Stimulated activated CD4-positive, alpha-beta T cell treated with anti-CD3 and anti-CD28 coated beads, Interleukin-15, amount 100 ng/mL, for 24 hours (primary cell): ENCODE results near the gene NFATC1.
"Not testable (repeated sequence)": the region's sequence is repeated elsewhere in the genome, so short reads cannot be mapped to it uniquely, and the experiment has no call there.

Experiments
- DNase-seq: peaks from one replicate; pipeline ENCODE4 v3.0.0-alpha.2; 2020

NFATC1 gene

DNA sequence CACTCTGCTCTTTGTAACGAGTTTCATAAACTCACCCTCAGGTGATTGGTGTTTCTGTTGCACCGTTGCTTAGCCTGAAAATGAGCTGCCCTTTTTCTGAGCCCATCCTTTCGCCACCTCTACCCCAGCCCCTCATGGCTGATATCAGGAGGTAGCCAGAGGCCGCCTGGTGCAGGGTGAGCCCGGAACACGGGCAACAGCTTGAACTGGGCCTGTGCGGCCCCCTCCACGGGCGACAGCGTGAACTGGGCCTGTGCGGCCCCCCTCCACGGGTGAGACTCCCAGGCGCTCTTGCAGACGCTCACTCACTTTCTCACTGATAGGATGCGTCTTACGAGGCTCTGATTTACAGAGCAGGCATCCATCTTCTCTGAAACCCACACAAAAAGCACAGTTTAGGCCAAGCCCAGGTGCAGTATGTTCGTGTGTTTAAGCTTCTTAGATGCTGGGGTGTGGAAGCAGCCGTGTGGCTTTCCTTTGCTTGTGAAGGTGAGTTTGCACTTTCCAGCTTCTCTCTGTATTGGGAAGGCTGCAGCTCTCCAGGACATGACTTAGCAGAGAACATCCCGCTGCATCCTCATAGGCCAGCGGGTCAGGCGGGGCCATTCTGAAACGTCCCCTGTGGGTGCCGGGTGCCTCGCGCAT is 83.5 kb downstream of the NFATC1 start:
- no peak for DNase-seq

DNA sequence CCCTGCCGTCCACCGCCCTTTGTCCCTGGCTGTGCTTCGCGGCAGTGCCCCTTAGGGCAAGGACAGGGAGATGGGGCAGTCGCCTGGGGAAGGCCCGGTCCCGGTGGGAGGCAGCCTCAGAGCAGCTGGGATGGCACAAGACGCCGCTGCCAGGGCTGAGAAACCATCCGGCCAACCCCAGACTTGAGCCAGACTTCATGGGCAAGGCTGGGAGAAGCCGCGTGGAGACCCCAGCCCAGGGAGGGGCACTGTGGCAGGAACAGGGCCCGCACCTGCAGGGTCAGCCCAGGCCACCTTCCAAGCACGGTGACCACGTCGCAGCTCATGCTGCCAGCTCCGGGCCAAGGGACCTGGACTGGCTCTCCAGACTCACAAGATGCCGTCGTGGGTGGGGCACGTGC is 84.0 kb downstream of the NFATC1 start:
- DNase-seq = no peak

DNA sequence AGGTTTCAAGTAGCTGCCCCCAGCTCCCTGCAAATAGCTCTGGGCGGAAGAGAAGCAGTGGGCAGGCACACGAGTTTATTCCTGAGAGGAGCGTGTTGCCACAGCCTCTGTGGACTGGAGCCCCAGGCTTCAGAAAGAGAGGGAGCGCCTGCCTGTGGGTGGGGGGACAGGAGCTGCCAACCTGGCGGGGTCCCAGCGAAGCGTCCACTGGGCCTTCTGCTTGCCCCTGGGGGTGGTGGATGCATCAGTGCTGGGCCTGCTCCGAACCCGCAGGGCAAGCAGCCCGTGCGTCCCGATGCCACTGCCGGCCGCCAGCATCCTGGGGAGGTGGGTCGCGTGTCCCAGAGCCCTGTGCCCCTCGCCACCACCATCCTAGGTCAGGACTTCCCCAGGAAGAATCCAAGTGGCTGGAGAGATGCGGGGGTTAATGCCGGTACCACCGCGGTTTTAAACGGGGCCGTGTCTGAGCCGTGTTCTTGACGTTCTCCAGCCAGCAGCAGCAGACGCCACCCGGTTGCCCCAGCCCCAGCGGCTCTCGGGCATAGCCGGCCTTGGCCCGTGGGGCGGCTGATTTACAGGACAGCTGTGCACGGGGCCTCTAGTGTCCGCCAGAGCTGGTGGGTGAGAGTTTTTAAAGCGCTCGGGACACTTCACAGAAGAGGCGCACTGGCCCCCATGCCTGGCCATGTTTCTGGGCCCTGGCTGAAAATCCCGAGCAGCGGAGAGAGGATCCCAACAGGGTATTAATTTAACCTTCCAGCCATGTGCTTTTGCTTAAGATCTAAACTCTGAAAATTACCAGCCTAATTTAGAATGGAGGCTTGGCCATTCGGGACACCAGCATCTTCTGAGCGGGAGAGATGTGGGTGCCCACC is 84.7 kb downstream of the NFATC1 start:
- no peak for DNase-seq

DNA sequence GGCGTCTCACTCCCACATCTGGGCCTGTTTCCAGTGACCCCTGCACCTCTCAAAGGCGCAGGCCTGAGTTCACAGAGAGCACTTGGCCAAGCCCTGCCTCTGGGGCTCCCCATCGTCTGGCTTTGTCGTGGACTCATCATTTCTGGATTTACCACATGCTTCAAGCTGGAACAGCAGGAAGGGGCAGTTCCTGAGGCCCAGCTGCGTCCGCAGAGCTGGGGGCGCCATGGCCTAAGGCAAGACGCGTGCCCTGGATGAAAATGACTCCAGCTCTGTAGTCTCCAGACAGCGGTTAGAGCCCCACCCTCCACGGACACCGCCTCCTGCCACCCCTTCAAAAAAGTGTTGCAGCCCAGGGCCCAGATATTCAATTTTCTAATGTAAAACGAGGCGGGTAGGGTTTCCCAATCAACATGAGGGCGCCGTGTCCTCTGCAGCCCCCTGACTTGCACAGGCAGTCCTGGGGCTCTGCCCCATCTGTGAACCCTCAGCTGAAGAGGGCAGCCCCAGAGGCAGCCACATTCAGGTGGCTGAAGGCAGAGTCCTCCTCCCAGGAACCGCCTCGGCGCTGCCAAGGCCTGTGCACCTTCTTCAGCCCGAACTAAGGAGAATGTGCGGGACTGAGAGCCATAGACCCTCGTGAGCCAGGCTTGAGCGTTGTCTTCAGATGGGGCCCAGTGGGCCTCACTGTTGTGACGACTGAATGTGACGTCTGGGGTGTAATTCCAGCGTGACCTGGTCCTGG is 85.5 kb downstream of the NFATC1 start:
- no peak for DNase-seq

DNA sequence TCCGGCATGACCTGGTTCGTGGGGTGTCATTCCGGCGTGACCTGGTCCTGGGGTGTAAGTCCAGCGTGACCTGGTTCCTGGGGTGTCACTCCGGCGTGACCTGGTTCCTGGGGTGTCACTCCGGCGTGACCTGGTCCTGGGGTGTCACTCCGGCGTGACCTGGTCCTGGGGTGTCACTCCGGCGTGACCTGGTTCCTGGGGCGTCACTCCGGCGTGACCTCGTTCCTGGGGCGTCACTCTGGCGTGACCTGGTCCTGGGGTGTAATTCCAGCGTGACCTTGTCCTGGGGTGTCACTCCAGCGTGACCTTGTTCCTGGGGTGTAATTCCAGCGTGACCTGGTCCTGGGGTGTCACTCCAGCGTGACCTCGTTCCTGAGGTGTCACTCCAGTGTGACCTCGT is 87.7 kb downstream of the NFATC1 start:
- DNase-seq = not testable (repeated sequence)

DNA sequence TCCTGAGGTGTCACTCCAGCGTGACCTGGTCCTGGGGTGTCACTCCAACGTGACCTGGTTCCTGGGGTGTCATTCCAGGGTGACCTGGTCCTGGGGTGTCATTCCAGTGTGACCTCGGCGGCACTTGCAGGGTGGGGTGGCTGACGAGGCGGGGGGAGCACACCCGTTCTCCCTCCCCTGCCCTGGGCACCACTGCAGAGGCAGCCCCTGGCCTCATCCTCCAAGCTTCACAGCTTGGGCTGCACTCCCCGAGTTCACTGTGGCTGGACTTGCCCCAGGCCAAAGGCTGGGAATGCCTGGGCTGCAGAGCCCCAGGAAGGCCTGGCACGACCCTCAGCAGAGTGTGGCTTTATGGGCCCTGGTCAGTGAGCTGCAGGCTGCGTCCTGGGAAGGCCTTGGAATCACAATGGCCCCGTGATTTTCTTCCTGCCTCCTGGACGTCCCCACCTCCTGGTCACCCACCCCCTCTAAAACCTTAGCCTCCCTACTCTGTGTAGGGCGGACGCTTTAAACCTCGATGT is 88.3 kb downstream of the NFATC1 start:
- DNase-seq = no peak

DNA sequence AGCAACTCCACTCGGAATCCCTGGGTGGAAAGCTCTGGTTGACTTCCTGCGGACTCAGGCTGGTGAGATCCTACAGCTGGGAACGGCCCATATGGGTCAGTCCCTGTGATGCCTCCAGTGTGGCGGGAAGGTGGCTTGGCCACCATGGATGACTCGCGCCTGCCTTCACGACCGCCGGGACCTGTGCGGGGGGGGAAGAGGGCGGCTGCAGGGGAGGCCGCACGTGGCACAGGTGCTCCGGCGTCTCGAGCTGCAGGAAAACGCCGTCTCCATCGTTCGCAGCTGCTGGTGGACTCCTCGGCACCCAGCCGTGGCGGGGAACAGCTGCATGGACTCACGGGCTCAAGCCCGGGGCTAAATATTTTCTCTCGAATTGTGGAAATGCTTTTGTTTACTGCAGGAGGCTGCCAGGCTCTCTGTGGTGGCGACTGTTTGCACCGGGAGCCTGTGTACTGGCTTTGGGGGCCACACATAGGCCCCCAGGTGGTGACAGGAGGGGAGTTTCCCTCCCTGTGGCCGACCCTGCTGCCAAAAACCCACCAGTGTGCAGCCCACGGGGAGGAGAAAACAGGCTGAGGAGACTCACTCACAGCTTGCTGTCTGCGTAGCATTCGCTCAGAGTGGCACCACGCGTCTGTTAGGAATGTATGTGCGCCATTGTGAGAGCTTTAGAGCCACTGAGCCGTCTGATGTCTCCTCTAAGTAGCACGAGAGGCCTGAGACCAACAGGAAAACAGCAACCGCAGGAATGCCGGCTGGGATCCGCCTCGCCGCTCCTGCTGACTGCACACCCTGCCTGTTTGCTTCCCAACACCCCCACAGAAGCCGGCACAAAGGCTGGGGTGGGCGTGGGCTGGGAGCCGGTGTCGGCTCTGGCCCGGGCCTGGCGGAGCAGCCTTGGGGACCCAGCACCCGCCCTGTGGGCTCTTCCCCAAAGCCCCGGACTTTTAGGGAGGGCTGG is 89.2 kb downstream of the NFATC1 start:
- DNase-seq = no peak

DNA sequence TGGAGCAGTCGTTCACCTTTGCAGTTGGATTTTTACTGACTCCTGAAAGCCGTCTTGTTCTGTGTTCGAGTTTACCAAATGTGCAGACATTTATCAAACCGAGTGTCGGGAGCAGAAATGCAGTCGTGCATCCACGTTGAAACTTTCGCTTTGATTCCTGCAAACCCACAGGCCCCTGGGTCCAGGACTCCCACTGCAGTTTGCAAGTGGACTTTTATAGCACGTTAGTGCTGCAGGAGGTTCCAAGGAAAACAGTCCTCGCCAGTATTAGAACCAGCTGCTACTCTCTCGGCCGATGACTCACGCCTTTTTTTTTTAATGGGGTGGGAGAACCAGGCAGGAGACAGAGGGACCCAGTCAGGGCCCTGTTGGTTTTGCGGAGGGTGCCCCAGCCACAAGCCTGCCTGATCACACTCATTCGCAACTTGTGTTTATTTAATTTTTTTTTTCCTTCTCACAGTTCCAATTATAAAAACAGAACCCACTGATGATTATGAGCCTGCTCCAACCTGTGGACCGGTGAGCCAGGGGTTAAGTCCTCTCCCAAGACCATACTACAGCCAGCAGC is 90.1 kb downstream of the NFATC1 start:
- no peak for DNase-seq

DNA sequence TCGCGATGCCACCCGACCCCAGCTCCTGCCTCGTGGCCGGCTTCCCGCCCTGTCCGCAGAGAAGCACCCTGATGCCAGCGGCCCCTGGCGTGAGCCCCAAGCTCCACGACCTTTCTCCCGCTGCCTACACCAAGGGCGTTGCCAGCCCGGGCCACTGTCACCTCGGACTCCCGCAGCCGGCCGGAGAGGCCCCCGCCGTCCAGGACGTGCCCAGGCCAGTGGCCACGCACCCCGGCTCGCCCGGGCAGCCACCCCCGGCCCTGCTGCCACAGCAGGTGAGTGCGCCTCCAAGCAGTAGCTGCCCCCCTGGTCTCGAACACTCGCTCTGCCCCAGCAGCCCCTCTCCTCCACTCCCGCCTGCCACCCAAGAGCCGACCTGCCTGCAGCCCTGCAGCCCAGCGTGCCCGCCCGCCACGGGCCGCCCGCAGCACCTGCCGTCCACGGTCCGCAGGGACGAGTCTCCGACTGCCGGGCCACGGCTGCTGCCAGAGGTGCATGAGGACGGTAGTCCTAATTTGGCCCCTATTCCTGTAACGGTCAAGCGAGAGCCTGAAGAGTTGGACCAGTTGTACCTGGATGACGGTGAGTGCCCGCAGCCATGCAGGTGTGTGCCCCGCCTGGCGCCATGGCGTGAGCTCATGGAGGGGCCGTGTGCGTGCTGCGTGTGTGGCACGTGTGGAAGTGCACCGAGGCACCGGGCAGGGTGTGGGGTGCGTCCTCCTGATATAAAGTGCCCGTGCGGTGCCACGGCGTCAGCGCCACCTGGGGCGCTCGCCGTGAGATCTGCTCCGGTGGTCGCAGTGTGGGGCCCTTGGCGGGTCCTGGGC is 90.8 kb downstream of the NFATC1 start:
- DNase-seq = no peak

DNA sequence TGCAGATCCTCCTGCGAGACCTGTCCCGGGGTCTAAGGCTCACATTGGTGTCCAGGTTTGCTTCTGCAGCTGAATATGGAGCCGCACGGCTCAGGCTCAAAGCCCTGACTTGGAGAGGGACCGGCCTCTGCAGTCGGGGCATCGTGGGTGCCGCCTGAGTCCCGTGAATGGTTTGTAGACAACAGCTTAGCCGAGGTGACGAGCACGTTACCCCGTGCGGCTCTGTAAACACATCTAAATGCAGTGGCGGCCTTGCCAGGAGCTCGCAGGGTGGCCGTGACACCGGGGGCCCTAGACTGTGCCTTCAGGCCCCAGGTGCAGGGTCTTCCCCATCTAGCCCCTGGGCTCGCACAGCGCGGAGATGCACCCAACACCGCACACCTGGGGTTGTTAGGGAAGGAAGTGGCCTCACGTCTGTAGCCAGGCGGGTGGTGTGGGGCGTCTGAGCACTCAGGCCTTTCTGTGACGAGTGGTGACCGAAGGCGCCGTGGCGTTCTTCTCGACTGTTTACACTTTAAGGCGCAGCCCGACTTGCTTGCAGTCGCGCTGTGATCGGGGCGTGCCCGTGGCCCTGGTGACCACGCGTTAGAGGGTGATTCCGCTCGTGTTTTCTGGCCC is 91.6 kb downstream of the NFATC1 start:
- DNase-seq = no peak

DNA sequence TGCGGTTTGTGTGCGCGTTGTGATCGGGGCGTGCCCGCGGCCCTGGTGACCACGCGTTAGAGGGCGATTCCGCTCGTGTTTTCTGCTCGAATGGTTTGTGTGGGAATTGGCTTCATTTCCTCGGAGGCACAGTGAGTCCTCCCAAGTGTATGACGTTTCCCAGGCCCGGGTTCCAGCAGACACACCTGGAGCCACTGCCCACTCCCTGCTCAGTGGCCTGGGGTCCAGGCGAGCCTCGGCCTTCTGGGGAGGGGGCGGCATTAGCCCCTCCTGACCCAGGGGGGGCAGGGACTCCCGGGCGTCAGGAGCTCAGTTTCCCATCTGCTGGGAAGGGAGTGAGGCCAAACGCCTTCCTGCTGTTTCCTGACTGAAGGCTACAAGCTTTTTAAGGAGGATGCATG is 92.1 kb downstream of the NFATC1 start:
- no peak for DNase-seq

DNA sequence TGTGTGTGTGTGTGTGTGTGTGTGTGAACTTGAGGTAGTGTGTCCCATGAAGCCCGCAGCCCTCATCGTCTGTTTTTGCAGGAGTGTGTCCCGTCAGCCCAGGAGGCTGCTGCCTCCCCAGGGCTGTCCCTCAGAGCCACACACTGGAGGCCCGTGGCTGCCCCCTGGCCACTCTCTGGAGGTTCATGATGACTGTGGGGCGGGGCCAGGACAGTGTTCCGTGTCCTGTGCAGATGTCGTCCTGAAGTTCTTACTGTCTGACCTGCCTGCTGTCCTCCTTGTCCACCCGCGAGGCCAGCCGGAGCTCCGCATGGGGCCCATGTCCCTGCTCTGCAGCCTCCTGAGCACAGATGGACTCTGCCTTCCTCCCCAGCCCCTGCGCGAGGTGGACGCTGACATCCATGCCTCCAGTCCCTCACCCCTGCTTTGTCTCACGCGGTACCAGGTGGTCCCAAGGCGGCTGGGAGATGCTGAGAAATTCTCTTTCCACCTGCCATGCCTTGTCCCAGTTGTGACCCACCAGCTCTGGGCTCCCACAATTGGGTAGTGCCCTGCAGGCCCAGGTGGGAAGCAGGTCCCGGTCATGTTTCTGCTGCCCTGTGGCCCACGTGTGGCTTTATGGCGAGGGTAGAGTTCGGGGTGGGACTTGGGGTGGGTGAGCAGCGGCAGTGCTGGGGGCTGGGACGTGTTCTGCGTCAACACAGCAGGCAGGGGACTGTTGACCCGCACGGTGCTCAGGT is 92.8 kb downstream of the NFATC1 start:
- DNase-seq = no peak

DNA sequence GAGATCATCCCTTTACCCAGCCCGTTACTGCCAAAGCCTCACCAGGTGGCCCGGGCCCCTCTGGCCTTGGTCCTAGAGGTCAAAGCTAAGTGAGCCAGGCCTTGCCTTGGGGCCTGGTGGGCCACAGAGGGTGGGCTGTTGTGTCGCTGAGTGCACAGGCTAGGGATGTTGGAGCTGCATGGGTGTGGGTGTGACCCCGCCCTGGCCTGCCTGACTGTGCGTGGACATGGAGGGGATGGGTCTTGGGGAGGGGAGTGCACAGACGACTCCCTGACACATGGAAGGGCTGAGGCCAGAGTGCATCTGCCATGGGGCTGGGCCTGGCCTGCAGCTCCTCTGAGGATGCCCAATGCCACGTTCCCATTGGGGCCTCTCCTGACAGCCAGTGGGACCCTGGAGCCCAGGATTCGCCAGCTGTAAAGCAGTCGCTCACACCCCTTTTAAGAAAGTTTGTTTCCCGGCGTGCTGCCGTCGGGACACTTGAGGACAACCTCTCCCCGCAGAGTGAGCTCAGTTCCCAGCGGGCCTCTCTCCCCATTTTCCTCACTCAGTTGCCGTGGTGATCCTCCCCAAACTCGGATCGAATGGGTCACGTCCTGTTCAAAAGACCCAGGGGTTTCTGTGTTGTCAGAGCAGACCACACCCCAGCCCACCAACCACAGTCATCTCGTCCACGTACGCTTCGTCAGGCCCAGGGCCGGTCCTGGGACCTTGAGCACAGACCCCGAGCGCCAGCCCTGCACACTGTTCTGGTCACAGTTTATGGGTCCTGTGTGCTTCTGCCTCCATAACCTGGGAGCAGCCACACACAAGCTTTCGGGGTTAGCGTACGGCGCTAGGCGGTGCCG is 93.5 kb downstream of the NFATC1 start:
- DNase-seq = no peak

DNA sequence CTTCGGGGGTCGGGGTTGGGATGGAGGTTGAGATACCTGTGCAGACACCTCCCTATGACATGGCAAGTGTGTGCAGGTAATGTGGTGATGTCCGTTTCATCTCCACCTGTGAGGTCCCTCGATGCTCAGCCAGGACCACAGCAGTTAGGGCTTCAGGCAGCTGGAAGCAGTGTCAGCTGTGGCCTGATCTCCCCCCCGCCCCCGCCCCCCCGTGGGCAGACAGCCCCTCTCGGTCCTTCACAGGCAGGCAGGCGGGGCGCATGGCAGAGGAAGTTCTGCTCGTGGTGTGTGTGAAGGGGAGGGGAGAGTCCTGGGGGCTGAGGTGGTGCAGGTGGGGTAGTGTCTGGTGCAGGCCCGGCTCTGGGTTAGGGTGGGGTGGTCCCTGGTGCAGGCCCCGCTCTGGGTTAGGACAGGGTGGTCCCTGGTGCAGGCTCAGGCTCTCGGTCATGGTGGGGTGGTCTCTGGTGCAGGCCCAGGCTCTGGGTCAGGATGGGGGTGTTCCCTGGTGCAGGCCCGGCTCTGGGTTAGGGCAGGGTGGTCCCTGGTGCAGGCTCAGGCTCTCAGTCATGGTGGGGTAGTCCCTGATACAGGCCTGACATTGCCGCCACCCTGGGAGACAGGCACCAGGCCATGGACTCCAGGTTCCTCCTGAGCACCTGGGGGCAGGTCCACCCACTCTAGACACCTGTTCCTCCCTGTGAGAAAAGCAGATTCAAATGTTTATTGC is 94.3 kb downstream of the NFATC1 start:
- no peak for DNase-seq

DNA sequence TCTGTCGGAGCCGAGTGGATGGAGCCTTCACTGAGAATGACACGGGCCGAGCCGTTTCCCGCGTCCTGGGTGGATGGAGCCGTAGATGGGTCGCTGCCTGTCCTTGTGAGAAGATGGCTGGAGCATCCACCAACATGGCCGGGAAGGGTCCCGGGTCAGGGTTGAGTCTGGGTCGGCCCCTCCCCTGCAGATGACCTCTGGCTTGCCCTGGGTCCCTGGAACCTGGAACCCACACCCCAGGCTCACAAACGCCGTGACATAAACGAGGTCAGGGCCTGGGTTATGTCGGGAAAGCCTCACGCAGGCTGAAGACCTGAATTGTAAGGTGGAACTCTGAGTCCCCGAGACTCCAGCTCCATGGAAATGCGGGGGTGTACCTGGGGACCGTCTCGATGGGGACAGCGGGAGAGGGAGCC is 94.9 kb downstream of the NFATC1 start:
- DNase-seq = no peak

DNA sequence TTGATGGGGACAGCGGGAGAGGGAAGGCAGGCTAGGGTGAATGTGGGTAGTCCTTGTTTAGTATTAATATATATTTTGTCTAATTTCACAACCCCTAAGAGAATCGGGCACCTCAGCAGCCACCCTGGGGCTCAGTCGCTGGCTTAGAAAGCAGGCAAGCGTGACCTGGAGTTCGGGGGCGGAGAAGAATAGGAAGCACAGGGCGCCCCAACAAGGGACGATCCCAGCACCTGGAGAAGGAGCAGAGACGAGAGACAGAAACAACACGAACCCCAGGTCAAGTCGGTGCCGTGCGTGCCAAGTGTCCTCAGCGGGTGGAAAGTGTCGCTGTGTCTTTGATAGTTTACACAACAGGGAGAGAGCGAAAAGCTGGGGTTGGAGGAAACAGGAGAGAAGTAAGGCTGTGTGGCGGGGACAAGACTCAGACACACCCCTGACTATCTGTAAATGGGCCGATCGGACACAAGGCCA is 95.4 kb downstream of the NFATC1 start:
- DNase-seq = no peak

DNA sequence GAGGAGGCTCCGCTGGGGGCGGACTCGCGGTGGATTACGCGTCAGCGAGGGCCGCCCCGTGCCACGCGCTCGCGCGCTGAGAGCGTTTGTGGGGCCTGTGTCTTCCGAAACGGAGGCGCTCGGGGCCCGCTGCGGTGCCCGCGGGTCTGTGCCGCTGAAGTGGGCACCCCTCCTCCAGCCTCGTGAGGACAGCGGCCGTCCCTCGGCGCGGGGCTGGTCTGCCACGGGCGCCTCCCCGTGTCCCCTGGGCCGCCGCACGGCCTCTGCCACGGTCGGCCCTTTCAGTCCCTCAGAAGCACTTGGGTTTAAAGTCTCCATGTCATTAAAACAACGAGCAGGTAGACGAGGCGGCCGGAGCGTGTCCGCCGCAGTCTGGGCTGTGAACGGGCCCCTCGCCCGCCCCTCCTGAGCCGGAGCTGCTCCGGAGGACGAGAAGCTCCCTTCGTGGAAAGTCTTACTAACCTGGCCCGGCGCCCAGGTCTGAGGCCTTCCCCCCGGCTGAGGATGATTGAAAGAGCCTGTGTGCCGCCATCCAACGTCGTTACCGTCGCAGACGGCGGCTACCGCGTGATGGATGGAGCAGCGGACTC is 97.6 kb downstream of the NFATC1 start:
- DNase-seq = no peak

DNA sequence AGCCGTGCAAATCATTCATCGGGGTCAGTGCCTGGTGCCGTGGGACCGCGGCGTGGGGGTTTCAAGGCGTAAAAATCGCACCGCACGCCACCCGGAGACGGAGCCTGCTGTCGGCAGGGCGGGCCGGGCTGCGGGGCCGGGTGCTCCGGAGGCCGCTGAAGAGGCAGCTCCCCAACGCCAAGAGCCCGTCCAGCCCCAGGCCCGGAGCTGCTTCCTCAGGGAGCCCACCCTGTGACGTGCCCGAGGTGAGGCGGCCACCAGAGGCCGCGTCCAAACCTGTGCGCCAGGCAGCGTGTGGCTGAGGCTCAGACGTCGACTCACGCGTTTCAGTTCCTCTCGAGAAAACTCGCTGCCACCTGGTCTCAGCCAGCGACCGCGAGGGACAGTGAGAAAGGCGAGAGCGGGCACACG is 98.1 kb downstream of the NFATC1 start:
- no peak for DNase-seq
